Spleen (tissue), 11 donors: ENCODE measurements around the gene COL4A1. TPM values are rescaled to one million over a fixed set of nuclear protein-coding genes. Genes with fewer than 3 reads are reported as not detected.

ENCODE experiments used
- DNase-seq: peaks from one replicate; pipeline ENCODE4 v3.0.0-alpha.2; 2020
- H3K27ac ChIP-seq, 8 donors: fragments of 200-600 bp; sonication (generic) in 7 of 8; 1 replicate in 4 of 8; 2 replicates in 4 of 8; pipeline versions ENCODE4 v1.5.0 to v1.8.0; 2016 to 2021; ENCODE audit warnings: inconsistent platforms in 4 of 8, mild to moderate bottlenecking in 4 of 8, moderate library complexity in 1 of 8
- H3K27me3 ChIP-seq, 7 donors: fragments of 200-600 bp; sonication (generic) in 6 of 7; replicated peaks in 1 of 7; 1 replicate in 4 of 7; 2 replicates in 3 of 7; pipeline versions ENCODE4 v1.5.0 to v1.8.0; 2016 to 2021; ENCODE audit warnings: inconsistent platforms in 3 of 7, mild to moderate bottlenecking in 1 of 7
- H3K36me3 ChIP-seq, 6 donors: fragments of 200-600 bp; sonication (generic) in 5 of 6; 1 replicate in 4 of 6; 2 replicates in 2 of 6; pipeline versions ENCODE4 v1.5.0 to v1.8.0; 2016 to 2021; ENCODE audit warnings: inconsistent platforms in 2 of 6
- H3K4me1 ChIP-seq, 6 donors: fragments of 200-600 bp; sonication (generic) in 5 of 6; 1 replicate in 3 of 6; 2 replicates in 3 of 6; pipeline versions ENCODE4 v1.5.0 to v1.8.0; 2016 to 2021; ENCODE audit warnings: inconsistent platforms in 3 of 6
- H3K4me3 ChIP-seq, 8 donors: fragments of 200-600 bp; sonication (generic) in 7 of 8; 1 replicate in 4 of 8; 2 replicates in 4 of 8; pipeline versions ENCODE4 v1.5.0 to v1.8.0; 2016 to 2021; ENCODE audit warnings: inconsistent platforms in 4 of 8, mild to moderate bottlenecking in 4 of 8, moderate library complexity in 2 of 8
- H3K9me3 ChIP-seq, 8 donors: fragments of 200-600 bp; sonication (generic) in 7 of 8; 1 replicate in 4 of 8; 2 replicates in 4 of 8; pipeline versions ENCODE4 v1.5.0 to v1.8.0; 2016 to 2021; ENCODE audit warnings: inconsistent platforms in 4 of 8
- CTCF ChIP-seq, 11 experiments: fragments of 200-600 bp in 7 of 11; fragments of 450-650 bp in 4 of 11; sonication (generic) in 4 of 11; IDR thresholded peaks in 8 of 11; conservative IDR thresholded peaks in 3 of 11; 1 replicate in 7 of 11; 2 replicates in 4 of 11; pipeline versions ENCODE4 v1.4.0 to v1.8.0; 2016 to 2021; ENCODE audit warnings: antibody characterized with exemption in 11 of 11, inconsistent platforms in 4 of 11, mild to moderate bottlenecking in 1 of 11
- POLR2A ChIP-seq, 3 donors: fragments of 450-650 bp; IDR thresholded peaks; one replicate each; pipeline ENCODE4 v1.5.1; 2017; ENCODE audit warnings: antibody characterized with exemption in 3 of 3, mild to moderate bottlenecking in 1 of 3
- POLR2AphosphoS5 ChIP-seq, 3 donors: sonication (generic); formaldehyde crosslinking; IDR thresholded peaks; one replicate each; pipeline ENCODE4 v1.5.1; 2017; ENCODE audit warnings: antibody characterized with exemption in 3 of 3
- WGBS, 5 donors: extraction: QIAGEN DNeasy Blood & Tissue Kit in 3 of 5; methylation state at CpG; one replicate each; pipeline versions ENCODE4 v1.1.5 to v1.1.7; 2013 to 2018; 5-methylcytosine and 5-hydroxymethylcytosine counted together
- intact Hi-C: fragments of 100-400 bp; cut with DNase I; formaldehyde crosslinking; loops from one replicate; pipeline ENCODE4 v1.15.0; 2023; ENCODE audit warnings: low total_unique reads
- polyA plus RNA-seq, 3 donors: library from polyadenylated mRNA; stranded (reverse); fragments of 200-250 nt; gene quantifications; one replicate each; pipeline ENCODE4 v1.2.1, GENCODE V29; 2013
- total RNA-seq, 7 donors: library from RNA; depleted of rRNA in 3 of 7; stranded (reverse); fragments of >200 nt in 3 of 7; fragmentation: NEBNext Ultra II Directional in 4 of 7; extraction: Animal tissue kit (Norgen Biotek cat#: 25700) in 4 of 7; gene quantifications; one replicate each; pipeline versions ENCODE4 v1.1.0 to v1.2.1, GENCODE V29; 2016 to 2021
- donor health status: healthy with polysubstance abuse.
- donor health status: DM: no; HTN: no; CAD: no; lungs with moderate emphysema.
- donor health status: DM: no; HTN: no; CAD: no.
- donor health status: Bipolar disorder and iron deficiency.
- donor health status: healthy.
- donor health status: DM: no; HTN: no; CAD: no.
- donor health status: DM: yes; HTN: yes; CAD: no.

The COL4A1 gene
- total and polyA plus RNA-seq, 10 donors, result 37.9 to 959 (median 340) TPM

- peaks cover 0 to 10% (median 0%) of the 10 kb centered on the region in 6 donors for H3K4me1 ChIP-seq
- WGBS, 5 donors, result 65 to 75% (median 67%) methylated on average over 18 of the region's 18 CpGs
- no peaks in the 10 kb centered on the region for H3K9me3 ChIP-seq
- peak in 2 of 3 donors; percentile 26 to 48 for TF ChIP-seq POLR2AphosphoS5 (IDR thresholded peaks at IDR 0.05)
- no peak for TF ChIP-seq POLR2A (IDR thresholded peaks at IDR 0.05)
- no peaks in the 10 kb centered on the region for H3K27me3 ChIP-seq
- no peak overlapping the region for H3K4me3 ChIP-seq
- intact Hi-C loops, result no loop called here
- peak overlapping the region in 4 of 8 donors; percentile 26 to 45 (median 29) for H3K27ac ChIP-seq
- no peak for DNase-seq
- H3K36me3 ChIP-seq, result peaks cover 0 to 87% (median 3%) of the 10 kb centered on the region in 6 donors
Measured at GRCh38 chr13:110199046-110199831, 107.7 kb downstream of the COL4A1 start.

GRCh38 chr13:110197471-110197870 lies 109.5 kb downstream of the COL4A1 start:
- TF ChIP-seq CTCF (IDR thresholded peaks at IDR 0.05 in 8 of 11, conservative IDR thresholded peaks at IDR 0.05 in 3 of 11) (no peak), POLR2AphosphoS5 (IDR thresholded peaks at IDR 0.05) (no peak), POLR2A (IDR thresholded peaks at IDR 0.05) (no peak)
- H3K4me3 ChIP-seq, result no peak overlapping the region
- H3K36me3 ChIP-seq, result peaks cover 0 to 95% (median 5%) of the 10 kb centered on the region in 6 donors
- no peaks in the 10 kb centered on the region for H3K27me3 ChIP-seq
- intact Hi-C loops, result no loop called here
- H3K9me3 ChIP-seq, result no peaks in the 10 kb centered on the region
- DNase-seq, result no peak
- H3K27ac ChIP-seq, result no peak overlapping the region
- peaks cover 0 to 10% (median 0%) of the 10 kb centered on the region in 6 donors for H3K4me1 ChIP-seq
- WGBS, 5 donors, result 74 to 86% (median 80%) methylated on average over 4 of the region's 4 CpGs

- intact Hi-C loops, result no loop called here
- no peaks in the 10 kb centered on the region for H3K27me3 ChIP-seq
- 89 to 96% (median 93%) methylated on average over 3 of the region's 3 CpGs for WGBS, 5 donors
- TF ChIP-seq CTCF (IDR thresholded peaks at IDR 0.05 in 8 of 11, conservative IDR thresholded peaks at IDR 0.05 in 3 of 11) (no peak), POLR2AphosphoS5 (IDR thresholded peaks at IDR 0.05) (no peak), POLR2A (IDR thresholded peaks at IDR 0.05) (no peak)
- no peak overlapping the region for H3K27ac ChIP-seq
- H3K9me3 ChIP-seq, result no peaks in the 10 kb centered on the region
- peaks cover 0 to 97% (median 6%) of the 10 kb centered on the region in 6 donors for H3K36me3 ChIP-seq
- DNase-seq, result no peak
- H3K4me1 ChIP-seq, result peaks cover 0 to 10% (median 0%) of the 10 kb centered on the region in 6 donors
- H3K4me3 ChIP-seq, result no peak overlapping the region
Measured at GRCh38 chr13:110197026-110197425, 109.9 kb downstream of the COL4A1 start.

- peak overlapping the region in 1 of 8 donors; percentile 8 for H3K27ac ChIP-seq
- WGBS, 5 donors, result 68 to 79% (median 72%) methylated on average over 8 of the region's 8 CpGs
- no peak for DNase-seq
- H3K9me3 ChIP-seq, result no peaks in the 10 kb centered on the region
- no peaks in the 10 kb centered on the region for H3K27me3 ChIP-seq
- peaks cover 0 to 98% (median 6%) of the 10 kb centered on the region in 6 donors for H3K36me3 ChIP-seq
- H3K4me3 ChIP-seq, result no peak overlapping the region
- no peak for TF ChIP-seq CTCF (IDR thresholded peaks at IDR 0.05 in 8 of 11, conservative IDR thresholded peaks at IDR 0.05 in 3 of 11)
- no peak for TF ChIP-seq POLR2A (IDR thresholded peaks at IDR 0.05)
- TF ChIP-seq POLR2AphosphoS5 (IDR thresholded peaks at IDR 0.05), result no peak
- intact Hi-C loops, result no loop called here
- H3K4me1 ChIP-seq, result peaks cover 0 to 2% (median 0%) of the 10 kb centered on the region in 6 donors
Measured at GRCh38 chr13:110195547-110196485, 111.1 kb downstream of the COL4A1 start.
